Body of pancreas (tissue), 4 donors: Measurements from ENCODE around the gene NANOS1. TPM values are rescaled to one million over a fixed set of nuclear protein-coding genes. Genes with fewer than 3 reads are reported as not detected.

ENCODE experiments used
- ATAC-seq: fragments of 150-250 bp; one replicate; pipeline ENCODE4 v1.9.1; 2016
- DNase-seq, 4 donors: peaks; one replicate each; pipeline ENCODE4 v3.0.0-alpha.2; 2019
- H3K27ac ChIP-seq, 4 donors: fragments of 200-600 bp; sonication (generic); 1 replicate in 3 of 4; 2 replicates in 1 of 4; pipeline versions ENCODE4 v1.5.1 to v1.6.1; 2016 to 2019; ENCODE audit warnings: mild to moderate bottlenecking in 1 of 4, mixed read lengths in 1 of 4, moderate library complexity in 1 of 4
- H3K27me3 ChIP-seq, 2 donors: fragments of 200-600 bp; sonication (generic); one replicate each; pipeline ENCODE4 v1.6.0; 2016; ENCODE audit warnings: mild to moderate bottlenecking in 1 of 2
- H3K36me3 ChIP-seq, 2 donors: fragments of 200-600 bp; sonication (generic); replicated peaks in 1 of 2; 2 replicates each; pipeline ENCODE4 v1.5.1; 2016; ENCODE audit warnings: low read depth in 2 of 2; ENCODE audit not compliant: insufficient read depth in 1 of 2
- H3K4me1 ChIP-seq: fragments of 200-600 bp; sonication (generic); one replicate; pipeline ENCODE4 v1.6.0; 2016
- H3K4me3 ChIP-seq, 2 donors: fragments of 200-600 bp; sonication (generic); 1 replicate in 1 of 2; 2 replicates in 1 of 2; pipeline ENCODE4 v1.5.1; 2016 to 2019
- H3K9me3 ChIP-seq, 3 donors: fragments of 200-600 bp; sonication (generic); 1 replicate in 2 of 3; 2 replicates in 1 of 3; pipeline ENCODE4 v1.5.1; 2016
- POLR2A ChIP-seq, 3 donors: fragments of 450-650 bp; IDR thresholded peaks; one replicate each; pipeline ENCODE4 v1.6.1; 2016; ENCODE audit warnings: antibody characterized with exemption in 3 of 3, mild to moderate bottlenecking in 2 of 3
- WGBS, 2 donors: methylation state at CpG; one replicate each; pipeline ENCODE4 v1.1.5; 2017; 5-methylcytosine and 5-hydroxymethylcytosine counted together
- intact Hi-C: fragments of 100-400 bp; cut with DNase I; formaldehyde crosslinking; loops from one replicate; pipeline ENCODE4 v1.15.1; 2023
- total RNA-seq, 2 donors: library from RNA; depleted of rRNA; stranded (reverse); fragments of >200 nt; gene quantifications; one replicate each; pipeline ENCODE4 v1.1.0, GENCODE V29; 2016
- TF ChIP-seq, protein P1 (sequence below), 7 experiments: fragments of 450-650 bp in 4 of 7; fragments of 200-600 bp in 3 of 7; sonication (generic) in 3 of 7; IDR thresholded peaks; one replicate each; pipeline ENCODE4 v1.5.1; 2016 to 2019; ENCODE audit warnings: antibody characterized with exemption in 7 of 7

The NANOS1 gene
- total RNA-seq, 2 donors from 2014 or later, result 4.4 to 9.9 TPM

DNA sequence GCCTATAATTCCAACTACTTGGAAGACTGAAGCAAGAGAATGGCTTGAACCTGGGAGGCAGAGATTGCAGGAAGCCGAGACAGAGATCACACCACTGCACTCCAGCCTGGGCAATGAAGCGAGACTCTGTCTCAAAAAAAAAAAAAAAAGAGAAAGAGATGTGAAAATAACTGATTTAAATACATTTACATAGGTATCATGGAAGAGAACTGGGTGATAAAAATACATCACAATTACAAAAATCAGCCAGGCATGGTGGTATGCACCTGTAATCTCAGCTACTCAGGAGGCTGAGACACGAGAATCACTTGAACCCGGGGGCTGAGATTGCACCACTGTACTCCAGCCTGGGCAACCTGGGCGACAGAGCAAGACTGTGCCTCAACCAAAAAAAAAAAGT lies 19.8 kb downstream of the NANOS1 start:
- no peak overlapping the region for H3K27ac ChIP-seq
- no peak for DNase-seq
- no peaks in the 10 kb centered on the region for H3K9me3 ChIP-seq
- 95 to 96% methylated on average over 5 of the region's 5 CpGs for WGBS, 2 donors
- peaks cover 27 to 68% of the 10 kb centered on the region in 2 donors for H3K36me3 ChIP-seq
- H3K27me3 ChIP-seq, result no peaks in the 10 kb centered on the region
- intact Hi-C loops, result no loop called here
- no peak for ATAC-seq
- no peak overlapping the region for H3K4me3 ChIP-seq
- TF ChIP-seq POLR2A (IDR thresholded peaks at IDR 0.05), result no peak
- no peaks in the 10 kb centered on the region for H3K4me1 ChIP-seq

DNA sequence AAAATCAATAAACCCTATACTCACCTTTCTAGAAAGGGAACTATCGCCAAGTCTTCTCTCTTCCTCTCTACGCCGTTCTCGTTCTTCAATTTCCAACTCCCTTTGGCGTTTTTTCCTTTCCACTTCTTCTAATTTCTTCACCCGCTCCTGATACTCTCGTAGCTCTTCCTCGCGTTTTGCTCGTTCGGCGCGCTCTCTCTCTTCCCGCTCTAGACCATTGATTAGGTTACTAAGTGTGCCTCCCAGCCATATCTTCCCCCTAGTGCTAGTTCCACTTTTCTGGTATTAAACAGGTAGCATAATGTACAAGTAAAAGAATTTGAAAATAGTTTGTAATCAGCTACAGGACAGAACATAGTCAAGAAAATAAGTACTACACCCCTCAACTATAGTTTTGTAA lies 20.3 kb downstream of the NANOS1 start:
- 94 to 96% methylated on average over 14 of the region's 14 CpGs for WGBS, 2 donors
- H3K4me1 ChIP-seq, result no peaks in the 10 kb centered on the region
- no peaks in the 10 kb centered on the region for H3K9me3 ChIP-seq
- ATAC-seq (no peak), DNase-seq (no peak)
- H3K27ac ChIP-seq, result no peak overlapping the region
- H3K36me3 ChIP-seq, result peaks cover 27 to 68% of the 10 kb centered on the region in 2 donors
- H3K4me3 ChIP-seq, result no peak overlapping the region
- intact Hi-C loops, result no loop called here
- no peaks in the 10 kb centered on the region for H3K27me3 ChIP-seq
- TF ChIP-seq, protein P1, sequence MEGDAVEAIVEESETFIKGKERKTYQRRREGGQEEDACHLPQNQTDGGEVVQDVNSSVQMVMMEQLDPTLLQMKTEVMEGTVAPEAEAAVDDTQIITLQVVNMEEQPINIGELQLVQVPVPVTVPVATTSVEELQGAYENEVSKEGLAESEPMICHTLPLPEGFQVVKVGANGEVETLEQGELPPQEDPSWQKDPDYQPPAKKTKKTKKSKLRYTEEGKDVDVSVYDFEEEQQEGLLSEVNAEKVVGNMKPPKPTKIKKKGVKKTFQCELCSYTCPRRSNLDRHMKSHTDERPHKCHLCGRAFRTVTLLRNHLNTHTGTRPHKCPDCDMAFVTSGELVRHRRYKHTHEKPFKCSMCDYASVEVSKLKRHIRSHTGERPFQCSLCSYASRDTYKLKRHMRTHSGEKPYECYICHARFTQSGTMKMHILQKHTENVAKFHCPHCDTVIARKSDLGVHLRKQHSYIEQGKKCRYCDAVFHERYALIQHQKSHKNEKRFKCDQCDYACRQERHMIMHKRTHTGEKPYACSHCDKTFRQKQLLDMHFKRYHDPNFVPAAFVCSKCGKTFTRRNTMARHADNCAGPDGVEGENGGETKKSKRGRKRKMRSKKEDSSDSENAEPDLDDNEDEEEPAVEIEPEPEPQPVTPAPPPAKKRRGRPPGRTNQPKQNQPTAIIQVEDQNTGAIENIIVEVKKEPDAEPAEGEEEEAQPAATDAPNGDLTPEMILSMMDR (IDR thresholded peaks at IDR 0.05), result no peak
- TF ChIP-seq POLR2A (IDR thresholded peaks at IDR 0.05), result no peak

DNA sequence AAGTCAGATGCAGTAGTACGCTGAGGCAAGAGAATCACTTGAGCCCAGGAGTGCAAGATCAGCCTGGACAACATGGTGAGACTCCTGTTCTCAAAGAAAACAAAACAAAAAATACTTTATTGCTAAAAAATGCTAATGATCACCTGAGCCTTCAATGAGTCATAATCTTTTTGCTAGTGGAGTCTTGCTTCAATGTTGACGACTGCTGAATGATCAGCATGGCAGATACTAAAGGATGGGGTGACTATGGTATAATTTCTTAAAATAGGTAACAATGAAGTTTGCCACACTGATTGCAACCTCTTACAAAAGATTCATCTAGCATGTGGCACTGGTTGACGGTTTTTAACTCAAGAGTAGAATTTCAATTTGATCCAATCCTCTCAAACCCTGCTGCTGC lies 22.3 kb downstream of the NANOS1 start:
- no peaks in the 10 kb centered on the region for H3K27me3 ChIP-seq
- H3K27ac ChIP-seq, result no peak overlapping the region
- H3K4me3 ChIP-seq, result no peak overlapping the region
- WGBS, 2 donors, result 87 to 93% methylated on average over 3 of the region's 3 CpGs
- ATAC-seq (no peak), DNase-seq (no peak)
- H3K9me3 ChIP-seq, result no peaks in the 10 kb centered on the region
- H3K36me3 ChIP-seq, result peaks cover 27 to 66% of the 10 kb centered on the region in 2 donors
- TF ChIP-seq, protein P1 (IDR thresholded peaks at IDR 0.05), result no peak
- TF ChIP-seq POLR2A (IDR thresholded peaks at IDR 0.05), result no peak
- no peaks in the 10 kb centered on the region for H3K4me1 ChIP-seq
- intact Hi-C loops, result no loop called here

- H3K4me1 ChIP-seq, result no peaks in the 10 kb centered on the region
- H3K27ac ChIP-seq, result no peak overlapping the region
- no peaks in the 10 kb centered on the region for H3K9me3 ChIP-seq
- peaks cover 31 to 62% of the 10 kb centered on the region in 2 donors for H3K36me3 ChIP-seq
- ATAC-seq (no peak), DNase-seq (no peak)
- no peak overlapping the region for H3K4me3 ChIP-seq
- WGBS, 2 donors, result 89 to 92% methylated on average over 1 of the region's 1 CpG
- H3K27me3 ChIP-seq, result no peaks in the 10 kb centered on the region
- intact Hi-C loops, result no loop called here
- TF ChIP-seq, protein P1 (IDR thresholded peaks at IDR 0.05), result no peak
- no peak for TF ChIP-seq POLR2A (IDR thresholded peaks at IDR 0.05)
Observed at GRCh38 chr10:119055472-119055871, 26.0 kb downstream of the NANOS1 start.

- Histone ChIP-seq H3K27me3 (no peaks in the 10 kb centered on the region), H3K36me3 (peaks cover 26 to 50% of the 10 kb centered on the region in 2 donors), H3K4me1 (no peaks in the 10 kb centered on the region), H3K9me3 (no peaks in the 10 kb centered on the region), H3K4me3 (no peak overlapping the region), H3K27ac (no peak overlapping the region)
- WGBS, 2 donors, result 87 to 89% methylated on average over 11 of the region's 11 CpGs
- TF ChIP-seq, protein P1 (IDR thresholded peaks at IDR 0.05), result no peak
- TF ChIP-seq POLR2A (IDR thresholded peaks at IDR 0.05), result no peak
- intact Hi-C loops, result no loop called here
- no peak for ATAC-seq
- no peak for DNase-seq
Observed at GRCh38 chr10:119058010-119058409, 28.5 kb downstream of the NANOS1 start.
